Heart right ventricle (tissue), 16 donors: ENCODE data around the gene EIF2B2. TPM values are rescaled to one million over a fixed set of nuclear protein-coding genes. Genes with fewer than 3 reads are reported as not detected.

Source experiments
- ATAC-seq, 8 donors: fragments of 200-7000 bp; cut with Tn5 transposase; one replicate each; pipeline ENCODE4 v1.9.1; 2020; ENCODE audit warnings: mild to moderate bottlenecking in 8 of 8, moderate library complexity in 8 of 8, moderate number of reproducible peaks in 1 of 8
- DNase-seq, 2 donors: peaks; one replicate each; pipeline ENCODE4 v3.0.0-alpha.2; 2020
- H3K27ac ChIP-seq, 10 donors: fragments of 200-600 bp; sonication (generic) in 2 of 10; one replicate each; pipeline versions ENCODE4 v1.5.0 to v1.8.0; 2020 to 2022; ENCODE audit warnings: mild to moderate bottlenecking in 3 of 10
- H3K27me3 ChIP-seq, 7 donors: fragments of 200-600 bp; one replicate each; pipeline ENCODE4 v1.8.0; 2021 to 2022; ENCODE audit warnings: mild to moderate bottlenecking in 2 of 7
- H3K36me3 ChIP-seq, 9 donors: fragments of 200-600 bp; sonication (generic) in 1 of 9; one replicate each; pipeline versions ENCODE4 v1.5.0 to v1.8.0; 2020 to 2022; ENCODE audit warnings: mild to moderate bottlenecking in 2 of 9
- H3K4me1 ChIP-seq, 9 donors: fragments of 200-600 bp; sonication (generic) in 1 of 9; one replicate each; pipeline versions ENCODE4 v1.5.0 to v1.8.0; 2020 to 2022; ENCODE audit warnings: mild to moderate bottlenecking in 4 of 9
- H3K4me3 ChIP-seq, 10 donors: fragments of 200-600 bp; sonication (generic) in 2 of 10; one replicate each; pipeline versions ENCODE4 v1.5.0 to v1.8.0; 2020 to 2022; ENCODE audit warnings: mild to moderate bottlenecking in 7 of 10, moderate library complexity in 2 of 10
- H3K9me3 ChIP-seq, 11 donors: fragments of 200-600 bp in 10 of 11; sonication (generic) in 2 of 11; one replicate each; pipeline versions ENCODE4 v1.5.0 to v1.8.0; 2013 to 2022; ENCODE audit warnings: mild to moderate bottlenecking in 2 of 11, control low read depth in 1 of 11, moderate library complexity in 1 of 11
- CTCF ChIP-seq, 9 donors: fragments of 200-600 bp; sonication (generic) in 2 of 9; IDR thresholded peaks; one replicate each; pipeline versions ENCODE4 v1.5.0 to v1.8.0; 2021 to 2022; ENCODE audit warnings: antibody characterized with exemption in 9 of 9, mild to moderate bottlenecking in 5 of 9, moderate library complexity in 1 of 9
- WGBS, 2 donors: extraction: QIAGEN DNeasy Blood & Tissue Kit; methylation state at CpG; one replicate each; pipeline ENCODE4 v1.1.7; 2013; ENCODE audit warnings: inconsistent platforms in 1 of 2; 5-methylcytosine and 5-hydroxymethylcytosine counted together
- intact Hi-C, 10 donors: fragments of 100-400 bp; cut with DNase I; formaldehyde crosslinking; loops; one replicate each; pipeline versions ENCODE4 v1.11.1 to v1.14.2; 2022
- polyA plus RNA-seq, 2 donors: library from polyadenylated mRNA; stranded (reverse); fragments of 200-250 nt; gene quantifications; one replicate each; pipeline ENCODE4 v1.2.3, GENCODE V29; 2013
- total RNA-seq, 10 donors: library from RNA; stranded (reverse); fragmentation: NEBNext Ultra II Directional in 3 of 10; extraction: Animal tissue kit (Norgen Biotek cat#: 25700) in 3 of 10; gene quantifications; one replicate each; pipeline versions ENCODE4 v1.2.1 to v1.2.4, GENCODE V29; 2021 to 2023
- donor health status: Arrhythmogenic right ventricular cardiomyopathy.
- donor health status: ischemic (EF 13 %, LVEDD 7.1; RV severe dilation, severe dysfunction).
- donor health status: healthy with polysubstance abuse.
- donor health status: DM: no; HTN: yes; CAD: no.
- donor health status: DM: no; HTN: no; CAD: no.
- donor health status: ischemic (EF 25% LVEDD 6.9; RV normal size, moderate dysfunction).
- donor health status: ischemic (EF 25% LVEDD 5.7; RV mildly dilated, moderate dysfunction).
- donor health status: healthy.
- donor health status: DM: yes; HTN: yes; CAD: no.
- donor health status: Ischemic cardiomyopathy.
- donor health status: ischemic (EF 35%, LVEDD 5.7; RV mildly dilated, moderate dysfunction).
- donor health status: nonischemic (EF 11% LVEDD 7.7; RV severe dilation, severe dysfunction).
- donor health status: DM: yes; HTN: yes; CAD: no.
- donor health status: PGD.
- donor health status: ischemic (EF 29% LVEDD 5.4; RV normal size, mild dysfunction).
- donor health status: nonischemic (EF 23%, LVEDD 6.1; RV moderate dilation, normal function).

EIF2B2 gene
- total and polyA plus RNA-seq, 12 donors = 14.3 to 60.4 (median 31.5) TPM

GRCh38 chr14:75049731-75050201 is 47.0 kb downstream of the EIF2B2 start:
- Histone ChIP-seq H3K4me3 (peak overlapping the region in 1 of 10 donors; percentile 74), H3K27ac (peak overlapping the region in 5 of 10 donors; percentile 10 to 93 (median 92)), H3K27me3 (no peaks in the 10 kb centered on the region), H3K9me3 (no peaks in the 10 kb centered on the region), H3K4me1 (peaks cover 0 to 48% (median 27%) of the 10 kb centered on the region in 9 donors), H3K36me3 (peaks cover 0 to 7% (median 0%) of the 10 kb centered on the region in 9 donors)
- intact Hi-C loops = loop anchor here in 2 of 10 donors (2.0 to 10.0 kb wide), 2 partner anchors 19 to 45 kb away; partner anchors contain the start of genes EIF2B2 (in 1 of the 2) and ZC2HC1C (in 1 of the 2)
- DNase-seq = no peak
- TF ChIP-seq CTCF (IDR thresholded peaks at IDR 0.05) = no peak
- no peak for ATAC-seq
- 84 to 94% methylated on average over 3 of the region's 3 CpGs for WGBS, 2 donors

GRCh38 chr14:75050852-75051555 is 48.3 kb downstream of the EIF2B2 start, which contains the start of gene MLH3:
TSS of gene MLH3 (minus strand) at chr14:75051467. CDS start at chr14:75049655, 1,812 bp downstream.
- WGBS, 2 donors = 0 to 1% methylated on average over 57 to 59 of the region's 59 CpGs

GRCh38 chr14:75051556-75051899 is 48.8 kb downstream of the EIF2B2 start:
- Histone ChIP-seq H3K4me3 (peak overlapping the region; percentile 47 to 74 (median 66)), H3K4me1 (peaks cover 0 to 31% (median 18%) of the 10 kb centered on the region in 9 donors), H3K27ac (peak overlapping the region in 9 of 10 donors; percentile 87 to 93 (median 91)), H3K36me3 (peaks cover 0 to 7% (median 0%) of the 10 kb centered on the region in 9 donors), H3K9me3 (no peaks in the 10 kb centered on the region), H3K27me3 (no peaks in the 10 kb centered on the region)
- intact Hi-C loops = loop anchor here in 2 of 10 donors (2.0 to 10.0 kb wide), 2 partner anchors 17 to 47 kb away; partner anchors contain the start of genes EIF2B2 (in 1 of the 2) and ZC2HC1C (in 1 of the 2)
- 30 to 31% methylated on average over 5 of the region's 5 CpGs for WGBS, 2 donors
- ATAC-seq (peak in 1 of 8 donors; percentile 3), DNase-seq (no peak)
- TF ChIP-seq CTCF (IDR thresholded peaks at IDR 0.05) = no peak

More at GRCh38 chr14:75050852-75051555, 48.3 kb downstream of the EIF2B2 start, which contains the start of gene MLH3:
- Histone ChIP-seq H3K27me3 (no peaks in the 10 kb centered on the region), H3K9me3 (no peaks in the 10 kb centered on the region), H3K4me3 (peak within 1 kb of the TSS; percentile 47 to 74 (median 66)), H3K4me1 (peaks cover 0 to 36% (median 21%) of the 10 kb centered on the region in 9 donors), H3K27ac (peak within 1 kb of the TSS; percentile 80 to 93 (median 90)), H3K36me3 (peaks cover 0 to 7% (median 0%) of the 10 kb centered on the region in 9 donors)
- intact Hi-C loops = loop anchor here in 2 of 10 donors (2.0 to 10.0 kb wide), 2 partner anchors 18 to 46 kb away; partner anchors contain the start of genes EIF2B2 (in 1 of the 2) and ZC2HC1C (in 1 of the 2)
- DNase-seq = peak; percentile 81 to 89
- TF ChIP-seq CTCF (IDR thresholded peaks at IDR 0.05) = peak in 3 of 9 donors; percentile 13 to 21 (median 14)
- peak; percentile 89 to 97 (median 95) for ATAC-seq
